HG03460 (cell line): ENCODE data around the gene PRKCA.

Experiments used
- ATAC-seq: cut with Tn5 transposase; IDR thresholded peaks from one replicate; pipeline ENCODE4 v1.9.1; 2021; ENCODE audit not compliant: unreplicated experiment

The PRKCA gene

DNA sequence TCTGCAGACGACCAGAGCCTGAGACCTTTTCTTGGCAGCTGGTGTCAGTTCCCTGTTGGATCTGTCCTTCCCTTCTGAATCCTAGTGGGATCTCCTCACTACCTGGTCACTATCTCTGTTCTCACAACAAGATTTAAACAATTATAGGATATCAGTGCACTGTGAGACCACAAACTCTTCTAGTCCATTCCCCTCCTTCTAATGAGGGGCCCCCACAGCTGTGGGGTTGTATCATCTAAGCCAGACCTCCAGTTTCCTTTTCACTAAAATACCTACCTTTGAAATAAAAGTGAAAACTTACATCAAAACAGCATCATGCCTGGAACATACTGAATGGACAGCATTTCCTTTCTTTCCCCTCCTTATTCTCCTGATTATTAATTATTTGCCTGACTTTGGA is 233.2 kb downstream of the PRKCA start:
- ATAC-seq, result no peak

DNA sequence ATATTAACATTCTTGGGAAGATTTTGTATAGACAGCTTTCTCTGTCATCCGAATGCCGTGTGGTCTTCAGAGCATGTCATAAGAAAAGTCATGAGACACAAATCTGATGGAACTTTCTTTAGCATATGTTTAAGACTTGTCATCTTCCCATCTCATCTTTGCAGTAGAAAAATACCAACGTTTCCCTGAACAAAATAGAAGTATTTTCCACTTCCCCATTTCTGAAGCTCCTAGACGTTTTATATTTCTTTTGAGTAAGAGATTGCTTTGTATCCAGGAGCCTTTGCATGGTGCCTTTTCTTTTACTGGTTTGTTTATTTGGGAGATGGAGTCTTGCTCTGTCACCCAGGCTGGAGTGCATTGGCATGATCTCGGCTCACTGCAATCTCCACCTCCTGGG is 235.1 kb downstream of the PRKCA start:
- no peak for ATAC-seq

DNA sequence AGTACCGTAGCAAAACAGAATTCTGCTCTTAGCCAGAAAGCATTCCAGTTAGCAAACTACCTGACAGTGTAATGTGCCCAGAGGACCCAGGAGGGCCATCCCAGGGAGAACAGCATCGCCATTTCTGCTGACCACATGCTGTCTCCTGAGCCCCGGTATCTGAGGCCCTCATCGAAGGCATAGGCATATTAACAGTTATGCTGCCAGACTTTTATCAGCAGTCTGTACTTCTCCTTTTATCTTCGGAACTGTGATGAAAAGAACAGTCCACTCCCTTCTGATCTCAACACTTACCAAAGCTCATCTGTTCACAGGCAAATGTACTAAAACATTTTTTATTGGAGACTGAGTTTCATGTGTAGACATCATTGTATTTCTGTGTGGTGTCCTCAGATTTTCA is 236.4 kb downstream of the PRKCA start:
- ATAC-seq, result no peak

DNA sequence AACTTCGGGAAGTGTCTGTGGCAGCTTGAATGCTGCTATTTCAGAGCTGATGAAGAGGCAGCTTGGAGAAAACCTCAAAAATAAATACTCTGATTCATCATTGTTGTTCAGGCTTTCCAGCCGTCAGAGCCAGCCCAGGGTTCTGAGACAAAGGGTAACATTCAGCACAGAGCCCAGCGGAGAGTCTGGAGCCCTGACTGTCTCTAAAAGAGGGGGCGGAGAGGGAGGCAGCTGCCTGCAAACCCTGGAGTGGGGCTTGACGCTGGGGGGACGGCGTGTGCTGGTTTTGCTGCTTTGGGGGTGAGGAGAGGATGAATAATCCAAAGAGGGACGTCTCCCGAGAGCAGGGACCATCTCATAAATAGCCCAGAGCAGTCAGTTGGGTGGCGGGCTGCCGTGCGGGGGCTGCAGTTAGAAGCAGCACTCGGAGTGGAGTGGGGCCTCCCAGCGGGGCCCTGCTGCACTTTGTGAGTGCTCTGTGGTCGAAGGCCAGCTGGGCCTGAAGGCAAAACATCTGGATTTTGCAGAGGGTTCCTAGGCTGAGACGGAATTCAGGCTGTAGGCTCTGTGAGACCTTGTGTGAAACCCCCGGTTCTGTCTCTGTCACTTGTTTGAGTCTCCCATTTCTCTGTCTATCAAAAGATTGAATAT is 237.8 kb downstream of the PRKCA start:
- ATAC-seq, result no peak

DNA sequence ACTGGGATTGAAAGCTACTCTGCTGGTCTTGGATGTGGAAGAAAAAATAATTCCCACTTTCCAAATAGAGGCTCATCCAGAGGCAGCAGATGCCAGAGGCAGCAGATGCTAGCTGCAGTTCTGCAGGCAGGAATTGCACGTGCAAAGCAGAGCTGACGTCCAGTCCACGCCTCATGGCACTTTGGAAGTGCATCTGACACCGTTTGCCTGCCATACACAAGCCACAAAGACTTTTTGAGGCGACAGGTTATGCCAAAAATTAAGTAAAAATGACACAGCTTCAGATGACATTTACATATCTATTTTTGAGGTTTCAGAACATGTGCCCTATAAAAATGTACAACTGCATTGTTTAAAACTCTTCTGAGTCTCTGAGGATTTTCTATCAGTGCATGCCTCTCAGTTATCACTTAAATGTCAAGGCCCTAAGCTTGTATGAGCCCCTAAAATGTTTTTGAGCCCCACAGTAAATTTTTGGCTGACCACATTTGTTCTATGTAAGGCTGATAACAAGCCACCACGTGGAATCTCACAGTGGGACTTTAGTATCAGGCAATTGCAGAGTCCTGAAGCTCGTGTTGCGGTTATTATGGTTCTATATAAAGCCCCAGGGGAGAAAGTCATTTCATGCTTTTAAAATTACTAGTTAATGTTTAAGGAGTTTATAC is 239.2 kb downstream of the PRKCA start:
- peak; percentile 69 for ATAC-seq

DNA sequence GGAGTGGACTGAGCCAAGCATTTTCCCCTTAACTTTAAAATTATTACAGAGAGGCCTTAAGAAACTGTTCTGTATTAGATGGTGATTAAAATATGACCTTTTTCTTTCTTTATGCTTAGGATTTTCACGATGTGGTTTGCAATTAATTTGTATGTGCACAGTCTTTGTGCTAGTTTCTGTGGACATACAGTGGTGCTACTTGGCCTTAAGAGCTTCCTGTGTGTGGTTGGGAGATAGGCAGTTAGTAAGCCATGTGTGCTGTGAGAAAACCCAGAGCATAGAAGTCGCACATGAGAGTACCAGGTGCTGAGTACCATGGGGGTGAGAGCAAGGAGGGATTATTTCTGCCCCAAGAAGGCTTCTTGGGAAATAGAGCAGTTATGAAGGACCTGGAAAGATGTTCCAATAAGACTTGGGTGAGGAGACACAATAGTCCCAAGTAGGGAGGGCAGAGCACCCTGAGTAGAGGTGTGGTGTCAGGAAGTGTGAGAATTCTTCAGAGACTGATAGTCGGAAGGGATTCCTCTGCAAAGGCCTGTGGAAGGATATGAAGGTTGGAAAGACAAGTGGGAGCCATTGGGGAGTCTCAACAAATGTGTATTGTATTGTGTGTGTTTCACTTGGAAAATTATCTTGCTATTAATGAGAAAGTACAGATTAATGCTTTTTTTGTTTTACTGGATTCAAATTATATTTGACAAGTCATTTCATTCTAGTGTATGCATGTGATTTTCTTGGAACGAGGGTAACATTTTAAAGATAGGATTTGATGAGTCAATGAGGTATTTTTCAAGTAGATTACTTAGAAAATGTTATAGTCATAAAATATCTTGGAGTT is 239.9 kb downstream of the PRKCA start:
- peak; percentile 97 for ATAC-seq

DNA sequence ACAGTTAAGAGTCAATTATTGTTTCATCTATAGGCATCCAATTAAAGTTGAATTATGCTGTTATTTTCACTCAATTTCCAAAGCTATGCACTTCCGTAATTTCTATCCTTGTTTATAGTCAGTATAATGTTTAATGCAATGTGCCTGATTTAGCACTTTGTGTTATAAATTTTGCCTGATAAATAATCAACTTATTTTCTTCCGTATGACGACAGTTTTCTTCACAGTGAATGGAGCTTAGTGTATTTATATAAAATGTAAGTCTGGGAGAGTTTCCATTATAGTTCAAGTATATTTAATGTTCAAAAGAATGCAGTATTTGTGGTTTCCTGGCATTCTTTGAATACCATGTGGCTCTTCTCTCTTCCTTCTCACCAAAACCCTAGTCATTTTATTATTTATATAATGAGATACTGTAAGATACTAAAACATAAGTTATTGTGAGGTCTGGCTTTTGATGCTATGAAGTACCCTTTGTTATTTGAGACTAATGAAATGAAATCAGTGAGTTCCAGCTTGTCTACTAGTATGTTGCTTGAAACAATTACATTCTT is 240.6 kb downstream of the PRKCA start:
- no peak for ATAC-seq

DNA sequence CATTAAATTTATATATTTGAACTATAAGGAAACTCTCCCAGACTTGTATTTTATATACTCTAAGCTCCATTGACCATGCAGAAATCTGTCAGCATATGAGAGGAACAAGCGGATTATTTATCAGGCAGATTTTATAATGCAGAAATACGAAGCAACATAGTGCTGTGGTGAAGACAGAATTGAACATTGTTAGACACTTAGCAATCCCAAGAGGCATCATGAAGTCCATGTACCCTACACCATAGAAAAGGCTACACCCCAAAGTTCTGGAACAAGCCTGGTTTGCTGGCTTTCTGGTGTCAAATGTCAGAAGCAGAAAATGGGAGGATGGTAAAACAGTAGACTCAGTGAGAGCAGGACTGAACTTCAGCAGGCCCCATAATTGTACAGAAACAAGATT is 241.1 kb downstream of the PRKCA start:
- no peak for ATAC-seq

DNA sequence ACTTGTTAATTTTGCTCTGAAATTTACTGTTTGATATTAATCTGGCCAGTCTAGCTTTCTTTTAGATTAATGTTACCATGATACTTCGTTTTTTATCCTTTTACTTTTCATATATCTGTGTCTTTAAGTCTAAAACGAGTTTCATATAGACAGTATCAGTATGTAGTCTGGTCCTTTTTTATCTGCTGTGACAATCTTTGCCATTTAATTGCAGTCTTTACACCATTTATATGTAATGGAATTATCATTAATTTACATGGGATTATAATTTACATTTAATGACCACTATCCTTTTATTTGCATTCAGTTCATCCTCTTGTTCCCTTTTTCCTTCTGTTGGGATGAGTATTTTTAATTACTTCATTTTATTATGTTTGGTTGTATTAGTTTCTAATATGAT is 243.5 kb downstream of the PRKCA start:
- no peak for ATAC-seq

DNA sequence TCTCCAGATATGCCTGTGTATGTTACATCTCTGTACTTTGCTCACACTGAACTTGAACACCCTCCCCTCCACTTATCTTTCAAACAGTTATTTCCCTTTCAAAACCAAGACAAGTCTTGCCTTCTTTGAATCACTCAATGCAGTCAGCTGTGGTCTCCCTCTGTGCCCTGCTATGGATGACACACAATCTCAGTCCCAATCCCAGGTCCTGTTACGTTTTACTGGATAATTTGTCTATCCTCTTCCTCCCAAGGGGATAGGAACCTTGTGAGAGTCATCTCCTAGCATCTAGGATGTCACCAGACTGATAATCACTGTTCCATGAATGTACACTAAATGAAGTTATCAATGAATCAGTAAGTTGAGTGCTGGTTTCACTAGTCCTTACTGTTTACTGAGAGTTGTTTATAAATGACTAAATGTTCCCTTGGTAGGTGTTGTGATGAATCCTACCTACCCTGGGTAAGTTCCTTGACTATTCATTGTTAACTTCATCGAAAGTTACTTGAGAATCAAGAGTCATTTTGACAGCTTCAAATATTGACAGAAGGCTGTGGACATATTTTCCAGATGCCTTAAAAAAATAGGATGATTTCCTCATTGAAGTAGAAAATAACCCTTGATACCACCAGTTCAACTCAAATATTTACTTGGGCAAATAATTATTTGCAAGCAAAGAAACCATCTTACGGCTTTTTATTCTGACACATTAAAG is 244.9 kb downstream of the PRKCA start:
- ATAC-seq, result no peak

DNA sequence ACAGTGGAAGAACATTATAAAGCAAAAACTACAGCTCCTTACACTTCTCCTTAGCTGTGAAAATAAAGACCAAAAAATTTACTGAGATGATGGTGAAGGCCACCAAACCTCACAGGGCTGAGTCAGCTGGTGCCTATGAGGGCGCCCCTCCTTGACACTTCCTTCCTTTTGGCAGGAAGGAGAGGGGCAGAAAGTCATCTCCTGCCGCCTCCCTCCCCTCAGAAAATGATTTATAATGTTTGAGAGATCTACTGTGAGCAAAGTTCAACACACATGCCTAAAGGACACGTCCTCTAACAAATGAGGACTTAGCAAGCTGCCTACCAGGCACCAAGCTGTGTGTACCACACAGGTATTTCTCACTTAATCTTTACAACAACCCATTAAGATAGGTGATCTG is 245.7 kb downstream of the PRKCA start:
- ATAC-seq, result no peak

DNA sequence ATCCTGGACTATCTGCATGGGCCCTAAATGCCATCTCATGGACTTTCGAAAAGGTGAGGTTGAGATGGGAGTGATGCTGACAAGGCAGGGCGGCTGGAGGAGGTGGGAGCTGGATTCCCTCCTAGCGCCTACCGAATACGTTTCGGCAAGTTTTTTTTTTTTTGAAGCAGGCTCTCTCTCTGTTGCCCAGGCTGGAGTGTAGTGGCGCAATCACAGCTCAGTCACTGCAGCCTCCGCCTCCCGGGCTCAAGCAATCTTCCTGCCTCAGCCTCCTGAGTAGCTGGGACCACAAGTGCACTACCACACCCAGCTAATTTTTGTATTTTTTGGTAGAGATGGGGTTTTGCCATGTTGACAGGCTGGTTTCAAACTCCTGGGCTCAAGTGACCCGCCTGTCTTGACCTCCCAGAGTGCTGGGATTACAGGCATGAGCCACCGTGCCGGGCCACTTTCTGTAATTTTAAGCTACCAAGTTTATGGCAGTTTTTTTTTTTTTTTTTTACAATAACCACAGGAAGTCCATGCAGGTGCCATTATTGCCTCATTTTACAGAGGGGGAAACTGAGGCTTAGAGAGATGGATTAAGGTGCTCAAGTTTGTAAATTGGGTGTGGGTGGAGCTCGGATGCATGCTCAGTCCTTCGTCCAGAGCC is 246.4 kb downstream of the PRKCA start:
- no peak for ATAC-seq

DNA sequence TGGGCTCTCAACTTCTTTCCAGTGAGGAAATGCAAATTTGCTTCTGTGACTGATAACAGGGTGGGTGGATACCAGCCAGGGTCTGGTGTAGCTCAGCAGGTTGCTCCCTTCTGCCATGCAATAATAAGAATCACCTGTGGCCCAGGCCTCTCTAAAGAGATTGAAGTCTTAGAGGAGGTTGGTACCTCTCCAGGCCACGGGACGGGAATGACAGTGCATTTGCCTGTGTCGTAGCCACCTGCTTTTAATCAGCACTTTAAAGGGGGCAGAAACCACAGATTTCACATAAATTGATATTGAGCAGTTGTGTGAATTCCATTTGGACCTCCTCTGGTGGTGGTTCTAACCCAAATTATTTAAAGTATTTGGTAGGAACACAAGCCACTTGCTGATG is 246.9 kb downstream of the PRKCA start:
- ATAC-seq, result no peak

DNA sequence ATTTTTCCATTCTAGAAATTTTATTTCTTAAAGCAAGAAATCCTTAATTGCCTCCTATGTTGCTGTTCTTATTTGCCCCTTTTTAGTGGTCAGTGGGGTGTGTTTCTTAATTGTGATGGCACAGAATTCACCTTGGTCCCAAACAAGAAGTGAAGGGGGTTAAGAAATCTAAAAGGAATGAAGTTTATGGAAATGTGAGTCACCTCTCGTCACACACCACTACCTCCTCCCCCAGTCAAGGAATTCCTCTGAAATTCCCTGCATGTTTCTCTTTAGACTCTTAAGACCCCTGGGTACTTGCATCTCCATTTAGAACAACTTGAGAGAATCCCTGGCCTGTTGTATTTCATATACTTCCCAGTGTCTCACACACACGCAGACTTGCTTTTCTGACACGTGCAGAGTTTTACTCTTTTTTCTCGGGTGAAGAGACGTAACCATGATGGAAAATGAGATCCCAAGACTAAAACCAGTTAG is 247.4 kb downstream of the PRKCA start:
- no peak for ATAC-seq

DNA sequence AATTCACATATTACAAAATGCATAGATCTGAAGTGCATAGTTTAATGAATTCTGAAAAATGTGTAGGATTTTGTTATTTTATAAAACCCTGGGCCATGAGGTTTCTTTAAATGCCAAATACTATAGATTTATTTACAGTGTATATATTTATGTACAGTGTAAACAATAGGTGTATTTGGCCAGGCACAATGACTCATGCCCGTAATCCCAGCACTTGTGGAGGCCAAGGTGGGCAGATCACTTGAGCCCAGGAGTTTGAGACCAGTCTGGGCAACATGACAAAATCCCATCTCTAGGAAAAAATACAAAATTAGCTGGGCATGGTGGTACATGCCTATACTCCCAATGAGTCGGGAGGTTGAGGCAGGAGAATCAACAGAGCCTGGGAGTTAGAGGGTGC is 249.4 kb downstream of the PRKCA start:
- ATAC-seq, result no peak

DNA sequence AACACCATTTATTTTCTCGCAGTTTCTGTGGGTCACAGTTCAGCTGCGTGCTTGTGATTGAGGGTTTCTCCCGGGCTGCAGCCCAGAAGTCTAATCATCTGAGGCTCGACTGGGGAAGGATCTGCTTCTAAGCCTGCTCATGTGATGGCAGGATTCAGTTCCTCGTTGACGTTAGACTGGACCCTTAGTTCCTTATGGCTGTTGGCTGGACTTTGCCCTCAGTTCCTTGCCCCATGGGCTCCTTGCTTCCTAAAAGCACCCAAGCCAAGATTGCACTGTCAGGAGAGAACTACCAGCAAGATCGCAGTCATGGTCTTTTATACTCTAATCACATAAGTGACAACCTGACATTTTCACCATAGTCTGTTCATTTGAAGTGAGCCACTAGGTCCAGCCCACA is 250.0 kb downstream of the PRKCA start:
- no peak for ATAC-seq

DNA sequence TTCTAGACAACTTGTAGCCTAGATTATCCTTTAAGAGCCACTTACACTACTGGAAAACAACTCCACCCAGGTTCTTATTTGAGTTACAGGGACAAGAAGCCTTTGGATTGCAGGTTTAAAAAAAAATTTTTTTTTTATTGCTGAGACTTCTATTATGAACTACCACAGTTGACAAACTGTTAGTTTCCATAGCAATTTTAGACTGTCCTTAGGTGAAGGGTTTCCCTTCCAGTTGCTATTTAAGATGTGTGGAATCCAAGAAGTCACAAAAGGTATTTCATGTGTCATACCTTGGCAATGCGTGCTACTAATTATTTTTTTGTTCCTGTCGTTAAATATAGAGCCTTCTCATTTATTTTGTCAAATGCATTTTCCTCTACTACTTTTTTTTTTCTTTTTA is 253.2 kb downstream of the PRKCA start:
- ATAC-seq, result no peak

DNA sequence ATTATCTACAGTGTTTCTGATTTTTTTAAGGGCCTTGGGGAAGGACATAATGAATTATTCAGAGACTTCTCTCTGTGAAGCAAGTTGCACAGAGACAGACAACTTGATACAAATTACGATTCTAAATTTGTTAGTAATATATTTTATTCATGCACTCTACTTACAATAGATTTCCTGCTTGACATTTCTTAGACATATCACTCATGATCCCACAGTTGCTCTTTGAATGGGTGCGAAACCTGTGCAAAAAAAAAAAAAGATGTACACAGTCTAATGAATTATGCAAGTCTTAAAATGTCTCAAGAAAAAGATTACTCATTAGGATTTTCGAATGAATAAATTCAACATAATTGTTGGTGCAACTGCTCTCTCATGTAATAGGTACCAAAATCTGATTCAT is 254.8 kb downstream of the PRKCA start:
- no peak for ATAC-seq

DNA sequence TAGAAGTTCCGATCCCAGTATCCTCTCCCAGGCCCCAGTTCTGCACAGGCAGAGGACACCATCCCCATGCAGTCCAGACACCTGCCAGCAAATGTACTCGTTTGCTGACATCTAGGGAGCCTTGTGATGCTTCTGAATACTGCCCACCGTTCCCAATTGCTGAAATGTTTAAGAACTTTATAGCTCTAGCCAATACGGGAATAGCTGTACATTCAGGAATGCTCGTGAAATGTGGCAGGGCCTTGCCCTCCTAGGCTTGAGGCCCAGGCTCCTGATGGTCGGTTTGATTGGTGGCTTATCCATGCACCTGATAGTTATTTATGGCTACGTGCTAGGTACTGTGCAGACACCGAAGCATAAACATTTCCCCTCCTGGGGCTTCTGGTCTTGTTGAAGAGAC is 255.5 kb downstream of the PRKCA start:
- ATAC-seq, result no peak

DNA sequence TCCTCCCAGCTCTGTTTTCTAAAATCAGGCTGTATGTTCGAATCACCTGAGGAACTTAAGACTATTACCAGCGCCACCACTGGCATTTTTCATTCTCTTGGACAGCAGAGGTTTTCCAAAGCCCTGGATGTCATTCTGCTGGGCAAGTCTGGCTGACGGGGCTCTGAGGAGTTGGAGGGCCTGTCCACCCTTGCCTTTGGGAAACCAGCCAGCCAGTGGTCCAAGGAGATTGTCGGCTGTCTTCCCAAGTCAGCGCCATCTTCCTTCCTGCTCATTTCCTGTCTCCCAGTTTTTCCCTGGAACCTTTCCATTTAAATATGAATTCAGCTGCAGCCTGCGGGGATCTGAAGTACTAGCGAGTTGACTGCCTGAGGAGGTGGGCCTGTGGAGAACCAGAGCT is 258.3 kb downstream of the PRKCA start:
- no peak for ATAC-seq

DNA sequence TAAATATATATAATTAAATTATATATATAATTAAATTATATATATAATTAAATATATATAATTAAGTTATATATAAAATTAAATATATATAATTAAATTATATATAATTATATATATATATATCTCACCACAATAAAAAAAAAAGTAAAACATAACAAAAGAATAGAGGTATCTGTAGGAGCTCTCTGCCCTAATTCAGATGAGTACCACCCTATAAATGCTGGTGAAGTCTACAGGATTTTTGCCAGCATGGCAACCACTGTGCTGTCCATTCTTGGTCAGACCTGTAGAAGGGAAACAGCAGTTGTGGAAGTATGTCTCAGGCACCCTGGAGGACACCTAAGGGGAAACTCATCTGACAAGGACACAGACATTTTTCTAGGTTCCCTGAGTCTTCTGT is 259.7 kb downstream of the PRKCA start:
- no peak for ATAC-seq
